Measurements from ENCODE around the gene MCC. TPM values are rescaled to one million over a fixed set of nuclear protein-coding genes. Genes with fewer than 3 reads are reported as not detected.

The MCC gene
- total RNA-seq, 4 donors from 2014 or later: 6.8 to 11.9 (median 9.0) TPM

DNA sequence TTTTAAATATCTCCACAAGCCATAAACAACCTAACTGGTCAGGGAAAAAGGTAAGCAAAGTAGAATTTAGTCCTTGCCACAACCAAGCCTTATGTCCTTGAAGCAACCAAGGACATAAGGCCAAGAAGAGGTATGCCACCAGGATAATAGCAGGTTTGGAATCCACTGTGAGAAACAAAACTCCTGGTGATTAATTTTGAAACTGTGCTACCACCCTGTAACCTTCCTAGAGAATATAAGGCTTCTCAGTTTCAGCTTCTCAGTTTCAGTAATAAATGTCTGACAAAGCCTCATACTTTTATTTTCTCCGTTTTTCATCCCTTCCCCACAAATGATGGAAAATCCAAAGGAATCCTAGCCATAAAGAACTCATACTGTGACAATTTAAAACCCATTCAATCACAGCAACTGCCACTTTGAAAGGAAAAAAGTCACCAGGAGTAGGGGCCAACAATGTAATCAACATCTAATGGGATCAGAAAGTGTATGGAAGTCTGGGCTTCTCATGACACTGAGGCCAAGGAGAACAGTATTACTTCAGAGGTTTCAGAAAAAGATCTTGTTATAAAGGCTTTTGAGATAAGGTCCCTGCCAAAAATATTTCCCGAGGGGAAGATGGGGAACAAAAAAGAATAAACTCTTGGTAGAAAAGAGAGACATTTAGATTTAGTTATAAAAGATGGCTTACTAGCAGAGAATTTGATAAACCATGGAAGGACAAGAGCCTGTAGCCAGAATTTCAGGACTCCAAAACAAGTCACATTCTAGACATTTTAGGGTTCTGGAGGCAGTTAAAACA is 242.6 kb downstream of the MCC start:
- no peaks in the 10 kb centered on the region for H3K27me3 ChIP-seq
- intact Hi-C loops (cut with DNase I; ENCODE audit: low total_unique reads): no loop called here

DNA sequence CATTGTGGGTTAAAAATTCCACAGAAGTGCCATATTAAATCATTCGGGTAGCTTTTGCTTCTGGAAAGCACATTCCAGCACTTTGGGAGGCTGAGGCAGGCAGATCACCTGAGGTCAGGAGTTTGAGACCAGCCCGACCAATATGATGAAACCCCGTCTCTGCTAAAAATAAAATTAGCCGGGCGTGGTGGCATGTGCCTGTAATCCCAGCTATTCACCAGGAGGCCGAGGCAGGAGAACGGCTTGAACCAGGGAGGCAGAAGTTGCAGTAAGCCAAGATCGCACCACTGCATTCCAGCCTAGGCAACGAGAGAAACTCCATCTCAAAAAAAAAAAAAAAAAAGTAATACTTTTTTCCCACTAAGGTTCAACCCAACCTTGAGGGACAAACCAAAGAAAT is 243.3 kb downstream of the MCC start:
- peaks cover 0 to 44% of the 10 kb centered on the region in 2 donors for H3K4me1 ChIP-seq
- intact Hi-C loops (cut with DNase I; ENCODE audit: low total_unique reads) (no loop called here), in situ Hi-C loops (cut with MboI; ENCODE audit: low sequenced_read_pairs in 4 of 4) (no loop called here)
- no peaks in the 10 kb centered on the region for H3K27me3 ChIP-seq
- H3K9me3 ChIP-seq: no peaks in the 10 kb centered on the region
- no peak for TF ChIP-seq POLR2A (IDR thresholded peaks at IDR 0.05)
- TF ChIP-seq, protein P1, sequence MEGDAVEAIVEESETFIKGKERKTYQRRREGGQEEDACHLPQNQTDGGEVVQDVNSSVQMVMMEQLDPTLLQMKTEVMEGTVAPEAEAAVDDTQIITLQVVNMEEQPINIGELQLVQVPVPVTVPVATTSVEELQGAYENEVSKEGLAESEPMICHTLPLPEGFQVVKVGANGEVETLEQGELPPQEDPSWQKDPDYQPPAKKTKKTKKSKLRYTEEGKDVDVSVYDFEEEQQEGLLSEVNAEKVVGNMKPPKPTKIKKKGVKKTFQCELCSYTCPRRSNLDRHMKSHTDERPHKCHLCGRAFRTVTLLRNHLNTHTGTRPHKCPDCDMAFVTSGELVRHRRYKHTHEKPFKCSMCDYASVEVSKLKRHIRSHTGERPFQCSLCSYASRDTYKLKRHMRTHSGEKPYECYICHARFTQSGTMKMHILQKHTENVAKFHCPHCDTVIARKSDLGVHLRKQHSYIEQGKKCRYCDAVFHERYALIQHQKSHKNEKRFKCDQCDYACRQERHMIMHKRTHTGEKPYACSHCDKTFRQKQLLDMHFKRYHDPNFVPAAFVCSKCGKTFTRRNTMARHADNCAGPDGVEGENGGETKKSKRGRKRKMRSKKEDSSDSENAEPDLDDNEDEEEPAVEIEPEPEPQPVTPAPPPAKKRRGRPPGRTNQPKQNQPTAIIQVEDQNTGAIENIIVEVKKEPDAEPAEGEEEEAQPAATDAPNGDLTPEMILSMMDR (IDR thresholded peaks at IDR 0.05 in 4 of 5, conservative IDR thresholded peaks at IDR 0.05 in 1 of 5): no peak
- peak overlapping the region in 1 of 4 donors; percentile 73 for H3K27ac ChIP-seq
- ATAC-seq: no peak
- no peaks in the 10 kb centered on the region for H3K36me3 ChIP-seq
- H3K4me3 ChIP-seq: no peak overlapping the region
- DNase-seq: no peak

More for the DNA sequence above, 242.6 kb downstream of the MCC start:
- H3K9me3 ChIP-seq: no peaks in the 10 kb centered on the region
- in situ Hi-C loops (cut with MboI; ENCODE audit: low sequenced_read_pairs in 4 of 4): no loop called here
- TF ChIP-seq, protein P1 (IDR thresholded peaks at IDR 0.05 in 4 of 5, conservative IDR thresholded peaks at IDR 0.05 in 1 of 5): no peak
- no peak for TF ChIP-seq POLR2A (IDR thresholded peaks at IDR 0.05)
- peak overlapping the region; percentile 47 to 73 (median 58) for H3K27ac ChIP-seq
- no peak for ATAC-seq
- no peak for DNase-seq
- peak overlapping the region in 2 of 4 donors; percentile 22 to 31 for H3K4me3 ChIP-seq
- peaks cover 0 to 50% of the 10 kb centered on the region in 2 donors for H3K4me1 ChIP-seq
- H3K36me3 ChIP-seq: no peaks in the 10 kb centered on the region

DNA sequence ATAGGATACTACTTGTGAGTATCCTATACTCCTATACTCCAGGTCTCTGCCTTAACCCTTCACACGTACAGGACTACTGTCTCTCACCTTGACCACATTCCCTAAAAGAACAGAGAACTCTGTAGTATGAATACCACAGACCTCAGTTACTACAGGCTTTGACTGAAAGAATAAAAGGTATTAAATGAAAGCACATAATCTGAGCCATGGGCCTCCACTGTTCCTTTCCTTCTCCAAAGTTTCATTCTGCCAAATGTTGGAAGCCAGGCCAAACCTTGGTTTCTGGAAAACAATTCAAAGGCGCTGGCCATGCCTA is 244.9 kb downstream of the MCC start:
- H3K9me3 ChIP-seq: no peaks in the 10 kb centered on the region
- no peaks in the 10 kb centered on the region for H3K36me3 ChIP-seq
- H3K4me3 ChIP-seq: no peak overlapping the region
- DNase-seq: no peak
- peak overlapping the region in 1 of 4 donors; percentile 33 for H3K27ac ChIP-seq
- H3K27me3 ChIP-seq: no peaks in the 10 kb centered on the region
- peaks cover 0 to 30% of the 10 kb centered on the region in 2 donors for H3K4me1 ChIP-seq
- ATAC-seq: no peak
- intact Hi-C loops (cut with DNase I; ENCODE audit: low total_unique reads) (no loop called here), in situ Hi-C loops (cut with MboI; ENCODE audit: low sequenced_read_pairs in 4 of 4) (no loop called here)
- TF ChIP-seq, protein P1 (IDR thresholded peaks at IDR 0.05 in 4 of 5, conservative IDR thresholded peaks at IDR 0.05 in 1 of 5): no peak
- TF ChIP-seq POLR2A (IDR thresholded peaks at IDR 0.05): no peak

DNA sequence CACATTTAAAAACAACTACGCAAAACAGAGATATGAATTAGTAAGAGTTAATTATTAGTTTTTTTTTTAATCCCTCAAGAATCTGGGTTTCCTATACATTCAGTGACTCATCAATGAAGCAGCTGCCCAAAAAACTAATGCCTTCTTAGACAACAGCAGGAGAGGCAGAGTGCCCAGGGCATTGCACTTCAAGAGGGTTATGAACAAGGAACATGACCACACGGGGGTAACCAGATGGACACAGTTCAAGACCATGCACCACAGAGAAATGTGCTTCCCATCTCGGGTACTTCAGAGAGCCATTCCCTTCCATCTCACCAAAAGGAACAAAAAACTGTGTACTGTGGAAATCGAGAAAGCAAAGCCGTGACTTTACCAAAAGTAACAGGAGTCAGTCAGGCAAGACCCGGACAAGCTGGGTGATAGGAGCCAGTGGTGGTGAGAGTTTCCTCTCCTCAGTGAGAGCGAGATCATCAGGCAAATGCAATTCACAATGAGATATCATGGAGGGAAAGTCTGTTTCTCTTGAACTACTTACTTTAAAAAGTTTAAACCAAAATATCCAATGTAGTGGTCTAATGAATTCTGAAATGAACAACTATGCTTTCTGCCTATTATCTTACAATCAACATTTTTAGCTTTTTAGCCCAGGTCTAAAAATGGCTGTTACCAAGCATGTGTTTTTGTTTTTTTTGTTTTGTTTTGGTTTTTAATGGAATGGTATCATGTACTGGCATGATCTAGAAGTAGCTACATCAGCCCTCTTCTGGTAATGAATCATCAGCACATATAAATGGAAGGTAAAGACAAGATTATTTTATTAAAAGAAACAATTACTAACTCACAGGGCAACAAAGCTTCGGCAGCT is 245.5 kb downstream of the MCC start:
- intact Hi-C loops (cut with DNase I; ENCODE audit: low total_unique reads) (no loop called here), in situ Hi-C loops (cut with MboI; ENCODE audit: low sequenced_read_pairs in 4 of 4) (no loop called here)
- Histone ChIP-seq H3K36me3 (no peaks in the 10 kb centered on the region), H3K27ac (no peak overlapping the region), H3K4me1 (peaks cover 0 to 28% of the 10 kb centered on the region in 2 donors), H3K9me3 (no peaks in the 10 kb centered on the region), H3K27me3 (no peaks in the 10 kb centered on the region), H3K4me3 (no peak overlapping the region)
- TF ChIP-seq, protein P1 (IDR thresholded peaks at IDR 0.05 in 4 of 5, conservative IDR thresholded peaks at IDR 0.05 in 1 of 5): no peak
- no peak for TF ChIP-seq POLR2A (IDR thresholded peaks at IDR 0.05)
- ATAC-seq (no peak), DNase-seq (no peak)
